SKM-1 (cell line): ENCODE measurements around the gene ZNF296.
A peak's percentile ranks its signal among the peaks of the same experiment; 100 is the strongest.

Source experiments
- DNase-seq: peaks from one replicate; lab custom pipeline; 2025; ENCODE audit not compliant: unreplicated experiment; lab: John Stamatoyannopoulos, UW

ZNF296 gene

DNA sequence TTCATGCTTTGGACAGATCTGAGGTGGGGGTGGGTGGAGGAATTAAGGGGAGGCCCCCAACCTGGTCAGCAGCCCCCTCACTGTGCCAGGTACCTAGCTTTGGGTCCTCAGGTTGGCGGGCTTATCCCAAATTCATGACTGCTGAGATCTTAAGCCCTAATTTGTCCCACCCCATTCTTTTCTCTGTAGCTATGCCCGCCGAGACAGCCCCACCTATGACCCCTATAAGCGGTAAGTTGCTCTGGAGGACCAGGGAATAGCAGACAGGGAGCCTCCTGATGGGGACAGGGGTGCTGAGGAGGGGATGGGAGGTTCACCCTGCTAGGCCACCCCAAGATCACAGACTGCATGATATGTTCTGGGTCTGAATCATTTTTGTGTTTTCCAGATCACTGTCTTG is 14.3 kb downstream of the ZNF296 start:
- DNase-seq: no peak

DNA sequence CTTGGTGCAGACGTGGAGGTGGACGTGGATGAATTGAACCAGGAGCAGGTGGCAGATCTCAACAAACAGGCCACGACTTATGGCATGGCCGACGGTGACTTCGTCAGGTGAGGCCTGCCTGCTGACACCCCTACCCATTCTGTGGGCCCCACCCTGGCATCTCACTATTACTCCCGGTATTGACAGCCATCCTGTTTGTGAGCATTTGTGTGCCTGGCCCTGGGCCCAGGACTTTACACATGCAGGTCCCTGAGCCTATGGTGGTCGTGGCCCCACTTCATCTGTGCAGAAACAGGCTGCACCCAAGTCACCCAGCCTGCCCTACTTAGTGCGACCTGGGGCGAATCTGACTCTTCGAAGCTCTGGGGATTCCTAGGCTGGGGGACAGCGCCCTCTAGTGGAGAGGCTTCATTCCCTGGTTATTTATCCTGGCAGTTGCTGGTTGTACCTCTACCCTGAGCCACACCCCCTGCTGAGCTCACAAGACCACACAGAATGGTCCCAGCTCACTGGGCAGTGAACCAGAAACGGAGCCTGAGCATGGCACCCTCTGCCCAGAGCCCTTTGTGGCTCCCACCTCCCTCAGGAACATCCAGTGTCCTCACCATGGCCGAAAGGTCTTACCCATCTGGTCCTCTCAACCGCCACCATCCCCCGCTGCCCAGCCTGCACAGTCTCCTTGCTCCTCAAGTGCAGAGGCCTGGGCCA is 16.9 kb downstream of the ZNF296 start:
- DNase-seq: peak; percentile 10

DNA sequence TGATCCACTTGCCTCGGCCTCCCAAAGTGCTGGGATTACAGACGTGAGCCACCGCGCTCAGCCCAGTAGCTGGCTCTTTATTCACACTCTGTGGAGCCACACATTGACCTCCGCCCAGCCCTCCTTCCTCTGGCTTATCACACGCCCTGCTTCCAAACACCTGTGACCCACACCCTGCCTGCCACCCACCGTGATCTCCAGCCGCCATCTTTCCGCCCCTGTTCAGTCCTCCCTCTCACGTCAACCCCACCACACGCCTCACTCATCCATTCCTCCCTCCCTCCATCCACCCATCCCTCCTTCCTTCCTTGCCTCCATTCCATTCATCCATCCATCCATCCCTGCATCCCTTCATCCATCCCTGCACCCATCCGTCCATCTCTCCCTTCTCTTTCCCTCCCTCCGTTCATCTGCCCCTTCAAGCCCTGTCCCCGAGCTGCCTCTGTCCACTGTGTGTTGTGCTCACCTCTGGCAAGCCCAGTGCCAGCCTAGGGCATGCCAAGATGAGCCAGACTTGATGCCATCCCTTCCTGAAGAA is 17.6 kb downstream of the ZNF296 start:
- no peak for DNase-seq

DNA sequence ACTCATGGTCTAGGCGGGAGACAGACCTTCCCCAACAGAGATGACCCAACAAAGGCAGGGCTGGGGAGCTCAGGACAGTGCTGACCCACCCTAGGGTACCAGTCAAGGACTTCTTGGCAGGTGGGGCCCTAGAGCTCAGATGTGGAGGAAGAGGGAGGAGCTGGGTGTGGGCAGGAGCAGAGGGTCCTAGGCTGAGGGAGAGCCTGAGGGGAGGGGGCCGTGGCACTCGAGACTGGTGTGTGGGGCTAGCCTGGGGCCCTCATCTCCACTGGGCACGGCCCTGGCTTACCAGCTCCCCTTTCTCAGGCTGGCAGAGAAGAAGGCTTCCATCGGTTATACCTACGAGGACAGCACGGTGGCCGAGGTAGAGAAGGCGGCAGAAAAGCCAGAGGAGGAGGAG is 18.8 kb downstream of the ZNF296 start:
- DNase-seq: no peak

DNA sequence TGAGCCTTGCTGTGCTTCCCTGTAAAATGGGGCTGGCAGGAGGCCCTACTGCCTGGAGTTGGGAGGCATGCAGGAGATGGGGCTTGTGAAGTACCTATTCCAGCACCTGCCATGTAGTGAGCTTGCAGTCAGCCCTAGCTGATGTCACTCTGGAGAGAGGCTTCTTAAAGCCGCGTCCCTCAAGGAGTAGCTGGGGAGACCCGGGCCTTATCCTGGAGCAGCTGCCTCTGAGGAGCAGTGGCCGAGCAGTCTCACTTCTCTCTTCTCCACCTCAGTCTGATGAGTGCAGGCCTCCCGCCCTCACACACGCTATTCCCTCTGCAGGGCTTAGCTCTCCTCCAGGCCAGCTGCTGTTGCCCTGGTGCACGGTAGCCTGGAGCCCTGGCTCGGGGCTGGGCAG is 19.4 kb downstream of the ZNF296 start:
- DNase-seq: no peak

DNA sequence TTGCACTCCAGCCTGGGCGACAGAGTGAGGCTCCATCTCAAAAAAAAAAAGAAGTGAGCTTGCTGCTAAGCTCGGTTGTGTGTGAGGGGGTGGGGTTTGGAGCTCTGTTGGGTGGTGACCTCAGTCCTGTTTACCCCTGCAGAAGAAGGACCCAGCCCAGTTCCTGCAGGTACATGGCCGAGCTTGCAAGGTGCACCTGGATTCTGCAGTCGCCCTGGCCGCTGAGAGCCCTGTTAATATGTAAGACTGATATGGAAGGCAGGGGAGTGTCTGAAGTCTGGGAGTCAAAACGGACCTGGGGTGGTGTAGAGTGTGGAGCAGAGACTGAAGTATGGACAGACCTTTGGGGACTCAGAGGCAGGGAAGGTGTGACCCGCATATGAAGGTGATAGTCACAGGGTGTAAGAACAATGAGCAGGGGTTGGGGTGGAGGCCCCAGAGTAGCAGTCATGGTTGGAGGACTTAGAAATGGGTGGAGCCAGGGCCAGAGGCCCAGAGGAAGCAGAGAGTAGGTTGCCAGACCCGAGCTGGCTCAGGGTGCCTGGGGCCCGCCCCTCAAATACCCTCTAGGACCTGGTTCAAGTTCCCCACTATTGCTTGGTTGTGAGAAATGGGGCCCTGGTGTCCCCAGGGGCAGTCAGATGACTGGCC is 24.2 kb downstream of the ZNF296 start:
- no peak for DNase-seq

DNA sequence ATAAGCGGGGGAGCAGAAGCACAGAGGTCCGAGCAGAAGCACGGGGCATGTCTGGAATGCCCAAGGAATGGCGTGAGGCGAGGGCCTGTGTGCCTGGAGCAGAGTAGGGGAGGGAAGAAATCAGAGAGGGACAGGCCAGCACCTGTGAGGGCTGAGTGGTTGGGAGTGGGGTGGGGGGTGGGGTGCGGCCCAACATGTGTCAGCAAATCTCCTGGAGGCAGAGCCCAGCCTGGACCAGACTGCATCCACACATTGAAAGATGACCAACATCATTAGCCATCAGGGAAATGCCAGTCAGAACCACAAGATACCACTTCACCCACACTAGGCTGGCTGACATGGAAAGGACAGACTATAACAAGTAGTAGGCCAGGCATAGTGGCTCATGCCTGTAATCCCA is 26.2 kb downstream of the ZNF296 start:
- DNase-seq: no peak

DNA sequence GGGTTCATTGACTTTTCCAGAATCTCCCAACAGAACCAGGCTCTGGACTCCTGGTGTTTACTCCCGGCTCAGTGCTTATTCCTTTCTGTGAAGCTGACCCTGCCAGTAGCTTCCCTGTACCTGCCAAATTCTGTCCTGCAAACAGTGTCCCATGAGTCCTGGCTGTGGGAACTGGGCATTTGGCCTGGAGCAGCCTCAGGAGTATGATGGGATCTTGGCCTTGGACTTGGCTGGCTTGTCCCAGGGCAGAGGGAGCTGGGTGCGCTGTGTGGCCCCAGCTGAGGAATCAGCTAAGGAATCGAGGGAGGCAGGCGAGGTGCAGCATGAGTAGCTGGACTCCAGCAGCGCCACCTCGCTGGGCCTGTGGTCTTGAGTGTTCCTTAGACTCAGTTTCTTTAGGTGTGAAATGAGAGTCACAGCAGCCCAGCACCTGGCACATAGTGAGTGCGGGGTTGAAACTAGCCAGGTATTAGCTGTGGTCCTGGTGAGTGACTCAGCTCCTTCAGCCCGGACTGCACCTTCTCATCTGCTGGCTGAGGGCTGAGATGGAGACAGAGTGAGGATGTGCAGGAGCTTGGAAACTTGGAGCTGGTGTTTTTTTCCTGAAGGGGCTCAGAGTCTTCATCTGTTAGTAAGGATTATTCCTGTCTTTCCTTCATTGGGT is 27.1 kb downstream of the ZNF296 start:
- no peak for DNase-seq

DNA sequence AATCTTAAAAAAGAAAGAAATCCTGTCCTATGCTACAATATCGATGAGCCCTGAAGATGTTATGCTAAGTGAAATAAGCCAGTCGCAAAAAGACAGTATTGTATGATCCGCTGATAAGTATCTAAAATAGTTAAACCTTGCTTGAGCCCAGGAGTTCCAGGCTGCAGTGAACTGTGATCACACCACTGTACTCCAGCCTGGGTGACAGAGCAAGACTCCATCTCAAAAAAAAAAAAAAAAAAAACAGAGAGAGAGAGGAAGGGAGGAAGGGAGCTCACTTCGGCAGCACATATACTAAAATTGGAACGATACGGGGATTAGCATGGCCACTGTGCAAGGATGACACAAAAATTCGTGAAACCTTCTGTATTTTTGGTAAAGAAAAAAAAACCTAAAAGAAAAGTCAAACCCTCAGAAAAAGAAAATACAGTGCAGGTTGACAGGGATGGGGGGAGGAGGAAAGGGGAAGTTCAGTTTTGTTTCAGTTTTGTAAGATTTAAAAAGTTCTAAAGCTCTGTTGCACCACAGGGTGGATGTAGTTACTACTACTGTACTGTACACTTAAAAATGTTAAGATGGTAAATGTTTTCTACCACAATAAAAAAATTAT is 29.0 kb downstream of the ZNF296 start:
- peak; percentile 13 for DNase-seq

DNA sequence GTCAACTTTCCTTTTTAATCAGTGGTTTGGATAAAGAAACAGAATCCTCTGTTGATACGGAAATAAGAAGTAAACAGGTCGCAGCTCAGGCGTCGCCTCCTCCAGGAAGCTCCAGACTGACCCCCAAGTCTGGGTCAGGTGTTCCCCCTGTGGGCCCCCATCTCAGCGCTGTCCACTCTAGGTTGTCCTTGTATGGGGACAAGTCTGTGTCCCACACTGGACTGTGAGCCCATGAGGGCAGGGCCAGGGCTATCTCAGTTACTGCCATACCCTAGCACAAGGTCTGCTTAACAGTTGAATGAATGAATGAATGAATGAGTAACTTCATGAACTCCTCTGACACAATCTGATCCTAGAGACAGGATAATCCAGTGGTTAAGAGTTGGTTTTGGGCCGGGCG is 29.9 kb downstream of the ZNF296 start:
- no peak for DNase-seq

DNA sequence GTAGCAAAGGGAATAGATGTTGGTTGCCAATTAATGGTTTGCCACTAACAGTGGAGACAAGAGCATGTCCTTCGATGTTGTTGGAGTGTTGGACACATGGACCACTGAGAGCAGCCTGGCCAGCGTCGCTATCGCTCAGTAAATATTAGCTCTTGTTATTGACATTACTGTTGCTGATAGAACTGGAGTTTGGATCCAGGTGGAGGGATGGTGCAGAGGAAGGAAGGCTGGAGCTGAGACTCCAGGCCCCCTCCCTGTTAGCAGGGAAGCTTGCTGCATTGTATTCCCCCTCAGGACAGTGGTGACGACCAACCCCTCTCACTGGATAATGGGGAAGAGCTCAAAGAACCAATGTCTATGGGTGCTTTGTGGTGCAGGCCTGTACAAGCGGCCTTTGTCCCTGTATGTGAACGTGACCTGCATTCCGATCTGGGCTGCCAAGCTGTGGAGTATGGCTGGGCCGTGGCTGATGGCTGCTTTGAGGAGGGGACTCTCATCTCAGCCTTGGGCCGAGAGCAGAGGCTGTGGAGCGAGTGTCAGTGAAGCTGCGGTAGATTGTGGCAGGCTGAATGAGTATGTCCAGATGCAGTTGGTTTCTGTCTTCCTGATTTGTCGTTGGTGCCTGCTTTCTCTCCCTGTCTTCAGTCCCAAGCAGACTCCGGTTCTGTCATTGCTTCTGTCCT is 30.5 kb downstream of the ZNF296 start:
- no peak for DNase-seq

DNA sequence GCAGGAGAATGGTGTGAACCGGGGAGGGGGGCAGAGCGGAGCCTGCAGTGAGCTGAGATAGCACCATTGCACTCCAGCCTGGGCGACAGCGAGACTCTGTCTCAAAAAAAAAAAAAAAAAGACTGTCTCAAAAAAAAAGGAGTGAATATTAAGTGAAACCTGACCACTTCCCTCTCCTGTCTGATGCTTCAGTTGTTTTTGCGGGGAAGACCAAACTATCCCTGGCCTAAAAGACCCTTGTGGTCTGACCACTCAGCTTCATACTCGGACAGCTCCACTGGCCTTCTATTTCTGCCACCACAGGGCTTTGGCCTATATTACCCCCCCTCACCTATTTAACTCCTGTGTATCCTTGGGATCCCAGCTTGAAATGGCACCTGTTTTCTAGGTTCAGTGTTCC is 35.2 kb downstream of the ZNF296 start:
- DNase-seq: no peak

DNA sequence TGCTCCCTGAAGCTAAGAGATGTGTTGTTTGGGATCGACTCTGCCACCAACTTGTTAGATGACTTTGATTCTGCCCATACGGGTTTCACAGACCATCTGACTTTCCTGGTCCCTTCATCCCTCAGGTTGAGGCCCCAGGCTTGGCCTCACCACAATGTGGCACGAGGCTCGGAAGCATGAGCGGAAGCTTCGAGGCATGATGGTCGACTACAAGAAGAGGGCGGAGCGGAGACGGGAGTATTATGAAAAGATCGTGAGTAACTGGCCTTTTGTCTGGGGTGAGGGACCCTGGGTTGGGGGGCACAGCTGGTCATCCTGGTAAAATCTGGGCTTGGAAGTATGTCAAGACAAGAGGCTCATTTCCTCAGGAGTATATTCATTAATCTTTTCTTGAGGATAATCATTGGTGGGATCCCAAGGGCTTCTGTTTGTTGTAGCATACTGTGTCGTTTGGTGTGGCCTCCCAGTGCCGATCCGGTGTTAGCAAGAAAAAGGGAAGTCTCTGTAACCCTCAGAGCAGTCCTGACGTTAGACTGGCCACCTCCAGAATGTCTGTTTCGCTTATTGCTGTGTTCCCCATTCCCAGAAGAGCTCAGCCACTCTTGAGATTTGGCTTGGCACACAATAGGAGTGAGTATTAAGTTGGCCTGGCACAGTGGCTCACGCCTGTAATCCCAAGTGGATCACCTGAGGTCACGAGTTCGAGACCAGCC is 36.1 kb downstream of the ZNF296 start:
- DNase-seq: no peak

DNA sequence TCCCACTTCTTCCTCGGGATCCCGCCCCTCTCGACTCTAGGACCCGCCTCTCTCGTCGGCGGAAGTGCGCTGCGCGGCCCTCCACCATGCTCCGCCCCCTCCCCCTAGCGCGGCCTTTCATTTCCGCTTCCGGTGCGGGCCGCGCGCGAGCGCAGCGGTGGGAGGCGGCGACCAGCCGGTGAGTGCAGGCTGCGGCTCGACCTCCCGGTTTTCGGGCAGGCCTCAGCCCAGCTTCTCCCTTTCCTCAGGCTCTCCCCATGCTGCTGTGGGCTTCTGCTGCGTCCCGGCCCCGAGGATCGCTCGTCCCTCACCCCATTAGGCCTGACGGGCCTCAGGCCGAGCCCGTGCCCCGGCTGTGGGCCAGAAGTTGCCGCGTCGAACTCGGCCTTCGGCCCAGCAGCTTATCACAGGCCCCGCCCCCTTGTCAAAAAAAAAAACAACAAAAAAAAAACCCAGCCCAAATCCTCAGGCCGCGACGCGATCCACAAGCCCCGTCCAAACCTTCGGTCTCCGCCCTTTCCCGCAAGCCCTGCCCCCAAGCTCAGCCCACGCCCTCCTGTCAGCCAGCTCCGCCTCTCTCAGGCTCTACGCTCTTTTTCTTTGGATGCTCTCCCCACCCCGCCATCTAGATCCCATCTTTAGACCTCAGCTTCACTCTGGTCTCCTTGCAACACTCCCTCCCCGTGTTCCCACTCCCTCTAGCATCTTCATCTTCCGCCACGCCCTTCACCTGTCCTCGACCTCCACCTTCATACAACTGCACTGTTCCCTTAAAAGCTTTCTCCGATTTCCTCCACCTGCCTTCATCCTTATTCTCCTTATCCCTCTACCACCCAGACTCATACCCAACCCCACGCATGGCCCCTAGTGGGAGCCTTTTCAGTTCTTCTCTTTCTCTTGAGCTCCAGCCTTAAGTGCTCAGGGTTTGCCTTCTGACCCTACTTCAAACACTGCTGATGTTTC is 37.1 kb downstream of the ZNF296 start, which contains the start of gene CLASRP:
TSS of gene CLASRP (plus strand) at position 115 of the 963 bp plus-strand sequence. CDS start 1,168 bp downstream, outside the sequence.
- DNase-seq: peak; percentile 8

DNA sequence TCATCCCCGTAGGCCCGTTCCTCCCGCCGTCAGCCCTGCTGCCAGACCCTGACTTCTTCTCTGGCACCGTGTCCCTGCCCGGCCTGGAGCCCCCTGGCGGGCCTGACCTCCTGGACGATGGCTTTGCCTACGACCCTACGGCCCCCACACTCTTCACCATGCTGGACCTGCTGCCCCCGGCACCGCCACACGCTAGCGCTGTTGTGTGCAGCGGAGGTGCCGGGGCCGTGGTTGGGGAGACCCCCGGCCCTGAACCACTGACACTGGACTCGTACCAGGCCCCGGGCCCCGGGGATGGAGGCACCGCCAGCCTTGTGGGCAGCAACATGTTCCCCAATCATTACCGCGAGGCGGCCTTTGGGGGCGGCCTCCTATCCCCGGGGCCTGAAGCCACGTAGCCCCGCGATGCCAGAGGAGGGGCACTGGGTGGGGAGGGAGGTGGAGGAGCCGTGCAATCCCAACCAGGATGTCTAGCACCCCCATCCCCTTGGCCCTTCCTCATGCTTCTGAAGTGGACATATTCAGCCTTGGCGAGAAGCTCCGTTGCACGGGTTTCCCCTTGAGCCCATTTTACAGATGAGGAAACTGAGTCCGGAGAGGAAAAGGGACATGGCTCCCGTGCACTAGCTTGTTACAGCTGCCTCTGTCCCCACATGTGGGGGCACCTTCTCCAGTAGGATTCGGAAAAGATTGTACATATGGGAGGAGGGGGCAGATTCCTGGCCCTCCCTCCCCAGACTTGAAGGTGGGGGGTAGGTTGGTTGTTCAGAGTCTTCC is 38.7 kb downstream of the ZNF296 start:
- DNase-seq: no peak

DNA sequence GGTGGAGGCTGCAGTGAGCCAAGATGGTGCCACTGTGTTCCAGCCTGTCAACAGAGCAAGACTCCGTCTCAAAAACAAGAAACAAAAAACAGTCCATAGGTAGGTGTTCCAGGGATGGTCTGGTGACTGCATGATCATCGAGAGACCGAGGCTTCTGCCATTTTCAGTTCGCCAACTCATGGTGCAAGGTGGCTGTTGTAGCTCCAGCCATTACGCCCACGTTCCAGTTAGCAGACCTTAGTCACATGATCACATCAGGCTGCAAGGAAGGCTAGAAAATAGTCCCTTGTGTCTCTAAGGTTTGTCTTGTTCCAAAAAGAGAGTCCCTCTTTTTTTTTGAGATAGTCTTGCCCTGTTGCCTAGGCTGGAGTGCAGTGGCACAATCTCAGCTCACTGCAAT is 40.5 kb downstream of the ZNF296 start:
- no peak for DNase-seq

DNA sequence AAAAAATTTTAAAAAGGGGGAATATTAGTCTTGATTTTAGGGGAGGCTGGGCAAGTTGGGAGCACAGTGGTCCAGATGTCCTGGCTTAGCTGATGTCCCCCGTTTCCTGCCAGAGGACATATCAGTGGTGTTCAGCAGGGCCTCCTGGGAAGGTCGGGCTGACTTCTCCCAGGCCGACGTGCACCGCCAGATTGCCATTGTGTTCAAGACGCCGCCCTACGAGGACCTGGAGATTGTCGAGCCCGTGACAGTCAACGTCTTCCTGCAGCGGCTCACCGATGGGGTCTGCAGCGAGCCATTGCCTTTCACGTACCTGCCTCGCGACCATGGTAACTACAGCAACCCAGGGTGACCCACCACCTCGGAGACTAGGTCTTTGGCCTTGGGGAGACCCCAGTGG is 43.9 kb downstream of the ZNF296 start:
- no peak for DNase-seq

DNA sequence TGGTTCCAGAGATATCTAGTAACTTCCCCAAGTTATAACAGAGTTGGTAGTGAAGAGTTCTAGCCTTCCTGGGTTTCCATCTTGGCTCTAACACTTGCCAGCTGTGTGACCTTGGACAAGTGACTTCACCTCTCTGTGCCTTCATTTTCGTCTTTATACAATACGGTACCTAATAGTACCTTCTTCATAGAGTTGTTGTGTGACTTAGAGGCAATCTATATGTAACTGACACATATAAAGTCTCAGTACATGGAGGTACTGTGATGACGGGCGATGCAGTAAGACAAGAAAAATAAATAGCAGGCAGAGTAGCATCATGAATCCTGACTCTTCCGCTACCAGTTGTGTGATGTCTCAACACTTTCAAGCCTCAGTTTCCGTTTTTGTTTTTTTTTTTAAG is 45.5 kb downstream of the ZNF296 start:
- no peak for DNase-seq
